Activated naive CD8-positive, alpha-beta T cell (primary cell): Measurements from ENCODE around the gene LONP2.
"Not testable (repeated sequence)": the region's sequence is repeated elsewhere in the genome, so short reads cannot be mapped to it uniquely, and the experiment has no call there.

Experiments
- H3K27ac Mint-ChIP-seq: one replicate; pipeline ENCODE4 v1.8.0; 2021; ENCODE audit warnings: mixed read lengths
- H3K27me3 Mint-ChIP-seq: one replicate; pipeline ENCODE4 v1.8.0; 2021; ENCODE audit warnings: mixed read lengths
- H3K36me3 Mint-ChIP-seq: one replicate; pipeline ENCODE4 v1.8.0; 2021; ENCODE audit warnings: mixed read lengths
- H3K4me1 Mint-ChIP-seq: one replicate; pipeline ENCODE4 v1.8.0; 2021; ENCODE audit warnings: low read depth, mixed read lengths
- H3K4me3 Mint-ChIP-seq: one replicate; pipeline ENCODE4 v1.8.0; 2021; ENCODE audit warnings: mild to moderate bottlenecking, mixed read lengths
- H3K9me3 Mint-ChIP-seq: one replicate; pipeline ENCODE4 v1.8.0; 2021; ENCODE audit warnings: low read depth, mixed read lengths

Gene LONP2

GRCh38 chr16:48294724-48295123 is 50.6 kb downstream of the LONP2 start:
- Mint-ChIP-seq H3K27ac (no peak overlapping the region), H3K36me3 (peaks cover 13% of the 10 kb centered on the region), H3K27me3 (no peaks in the 10 kb centered on the region), H3K9me3 (no peaks in the 10 kb centered on the region), H3K4me1 (peaks cover 5% of the 10 kb centered on the region), H3K4me3 (no peak overlapping the region)

- Mint-ChIP-seq H3K4me1 (peaks cover 2% of the 10 kb centered on the region), H3K36me3 (peaks cover 17% of the 10 kb centered on the region), H3K4me3 (no peak overlapping the region), H3K27ac (no peak overlapping the region), H3K9me3 (no peaks in the 10 kb centered on the region), H3K27me3 (no peaks in the 10 kb centered on the region)
Observed at GRCh38 chr16:48295488-48296281, 51.6 kb downstream of the LONP2 start.

GRCh38 chr16:48299471-48299870 is 55.4 kb downstream of the LONP2 start:
- no peak overlapping the region for H3K27ac Mint-ChIP-seq
- peaks cover 20% of the 10 kb centered on the region for H3K36me3 Mint-ChIP-seq
- H3K4me1 Mint-ChIP-seq, result no peaks in the 10 kb centered on the region
- H3K27me3 Mint-ChIP-seq, result no peaks in the 10 kb centered on the region
- H3K9me3 Mint-ChIP-seq, result no peaks in the 10 kb centered on the region
- H3K4me3 Mint-ChIP-seq, result no peak overlapping the region

GRCh38 chr16:48300391-48300856 is 56.3 kb downstream of the LONP2 start:
- Mint-ChIP-seq H3K9me3 (no peaks in the 10 kb centered on the region), H3K4me1 (no peaks in the 10 kb centered on the region), H3K27me3 (no peaks in the 10 kb centered on the region), H3K36me3 (peaks cover 24% of the 10 kb centered on the region), H3K27ac (peak overlapping the region; percentile 55), H3K4me3 (no peak overlapping the region)

GRCh38 chr16:48308535-48308934 is 64.4 kb downstream of the LONP2 start:
- H3K9me3 Mint-ChIP-seq, result peaks cover 27% of the 10 kb centered on the region
- peak overlapping the region; percentile 16 for H3K27ac Mint-ChIP-seq

GRCh38 chr16:48310908-48311641 is 67.0 kb downstream of the LONP2 start:
- Mint-ChIP-seq H3K36me3 (peaks cover 60% of the 10 kb centered on the region), H3K9me3 (peaks cover 27% of the 10 kb centered on the region), H3K27ac (no peak overlapping the region), H3K4me3 (no peak overlapping the region), H3K27me3 (no peaks in the 10 kb centered on the region), H3K4me1 (peaks cover 16% of the 10 kb centered on the region)

More at GRCh38 chr16:48308535-48308934, 64.4 kb downstream of the LONP2 start:
- no peaks in the 10 kb centered on the region for H3K27me3 Mint-ChIP-seq
- no peak overlapping the region for H3K4me3 Mint-ChIP-seq
- peaks cover 8% of the 10 kb centered on the region for H3K4me1 Mint-ChIP-seq
- H3K36me3 Mint-ChIP-seq, result peaks cover 63% of the 10 kb centered on the region

- not testable (repeated sequence) for H3K27me3 Mint-ChIP-seq, H3K4me3 Mint-ChIP-seq
- peak overlapping the region; percentile 16 for H3K27ac Mint-ChIP-seq
Observed at GRCh38 chr16:48313905-48314304, 69.8 kb downstream of the LONP2 start.

GRCh38 chr16:48317026-48317425 is 72.9 kb downstream of the LONP2 start:
- Mint-ChIP-seq H3K27me3 (no peaks in the 10 kb centered on the region), H3K4me1 (peaks cover 56% of the 10 kb centered on the region), H3K27ac (no peak overlapping the region), H3K4me3 (no peak overlapping the region), H3K36me3 (peaks cover 24% of the 10 kb centered on the region), H3K9me3 (peaks cover 5% of the 10 kb centered on the region)

More at GRCh38 chr16:48313905-48314304, 69.8 kb downstream of the LONP2 start:
- Mint-ChIP-seq H3K9me3 (peaks cover 17% of the 10 kb centered on the region), H3K36me3 (peaks cover 43% of the 10 kb centered on the region), H3K4me1 (peaks cover 37% of the 10 kb centered on the region)

GRCh38 chr16:48317614-48318315 is 73.7 kb downstream of the LONP2 start:
- no peaks in the 10 kb centered on the region for H3K27me3 Mint-ChIP-seq
- H3K9me3 Mint-ChIP-seq, result no peaks in the 10 kb centered on the region

GRCh38 chr16:48318630-48319029 is 74.5 kb downstream of the LONP2 start:
- no peaks in the 10 kb centered on the region for H3K9me3 Mint-ChIP-seq

More at GRCh38 chr16:48317614-48318315, 73.7 kb downstream of the LONP2 start:
- peaks cover 58% of the 10 kb centered on the region for H3K4me1 Mint-ChIP-seq
- peak overlapping the region; percentile 66 for H3K4me3 Mint-ChIP-seq
- peak overlapping the region; percentile 86 for H3K27ac Mint-ChIP-seq
- peaks cover 19% of the 10 kb centered on the region for H3K36me3 Mint-ChIP-seq

GRCh38 chr16:48321317-48322036 is 77.4 kb downstream of the LONP2 start:
- H3K36me3 Mint-ChIP-seq, result peaks cover 12% of the 10 kb centered on the region
- H3K4me1 Mint-ChIP-seq, result peaks cover 59% of the 10 kb centered on the region
- no peaks in the 10 kb centered on the region for H3K9me3 Mint-ChIP-seq
- no peak overlapping the region for H3K27ac Mint-ChIP-seq
- no peaks in the 10 kb centered on the region for H3K27me3 Mint-ChIP-seq
- H3K4me3 Mint-ChIP-seq, result no peak overlapping the region

More at GRCh38 chr16:48318630-48319029, 74.5 kb downstream of the LONP2 start:
- Mint-ChIP-seq H3K4me1 (peaks cover 57% of the 10 kb centered on the region), H3K27ac (peak overlapping the region; percentile 46), H3K36me3 (peaks cover 13% of the 10 kb centered on the region), H3K27me3 (no peaks in the 10 kb centered on the region), H3K4me3 (peak overlapping the region; percentile 59)

- Mint-ChIP-seq H3K27ac (no peak overlapping the region), H3K27me3 (no peaks in the 10 kb centered on the region), H3K36me3 (peaks cover 12% of the 10 kb centered on the region), H3K4me3 (no peak overlapping the region), H3K4me1 (peaks cover 38% of the 10 kb centered on the region), H3K9me3 (no peaks in the 10 kb centered on the region)
Observed at GRCh38 chr16:48323783-48324775, 80.0 kb downstream of the LONP2 start.

- H3K27me3 Mint-ChIP-seq, result no peaks in the 10 kb centered on the region
- peaks cover 40% of the 10 kb centered on the region for H3K4me1 Mint-ChIP-seq
- no peak overlapping the region for H3K4me3 Mint-ChIP-seq
- peaks cover 10% of the 10 kb centered on the region for H3K36me3 Mint-ChIP-seq
- H3K27ac Mint-ChIP-seq, result no peak overlapping the region
- no peaks in the 10 kb centered on the region for H3K9me3 Mint-ChIP-seq
Observed at GRCh38 chr16:48326915-48327314, 82.8 kb downstream of the LONP2 start.
